Measurements from ENCODE around the gene JAG2.

Gene JAG2

DNA sequence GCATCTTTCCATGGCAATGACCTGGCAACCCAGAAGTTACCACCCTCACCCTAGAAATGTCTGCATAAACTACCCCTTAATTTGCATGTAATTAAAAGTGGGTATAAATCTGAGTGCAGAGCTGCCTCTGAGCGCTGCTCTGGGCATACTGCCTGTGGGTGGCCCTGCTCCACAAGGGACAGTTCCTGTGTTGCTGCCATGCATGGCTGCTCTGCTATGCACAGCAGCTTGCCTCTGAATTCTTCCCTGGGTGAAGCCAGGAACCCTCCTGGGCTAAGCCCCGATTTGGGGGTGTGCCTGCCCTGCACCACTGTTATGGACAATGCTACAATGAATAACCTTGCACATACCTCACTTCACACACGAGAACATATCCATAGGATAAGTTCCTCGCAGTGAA is 67.7 kb downstream of the JAG2 start:
- Histone ChIP-seq H3K9me3 (ENCODE audit: insufficient read depth, low read length, severe bottlenecking) (peaks cover 8% of the 10 kb centered on the region), H3K79me2 (ENCODE audit: insufficient read depth, low read length) (no peaks in the 10 kb centered on the region), H3K4me1 (ENCODE audit: insufficient read depth, low read length) (no peaks in the 10 kb centered on the region), H3K36me3 (ENCODE audit: insufficient read depth, low read length) (no peaks in the 10 kb centered on the region), H3K27me3 (ENCODE audit: insufficient read depth, low read length, poor library complexity) (peaks cover 3% of the 10 kb centered on the region), H3K9ac (ENCODE audit: low read depth, low read length) (no peak overlapping the region), H3K4me2 (ENCODE audit: insufficient read depth, low read length) (no peak overlapping the region), H3K27ac (ENCODE audit: low read length) (no peak overlapping the region), H3K4me3 (ENCODE audit: low read depth in 1 of 2, low read length in 2 of 2) (no peak overlapping the region), H4K20me1 (ENCODE audit: insufficient read depth, low read length) (no peaks in the 10 kb centered on the region), H2AFZ (ENCODE audit: low read depth, low read length) (no peak overlapping the region)
- no peak for TF ChIP-seq EZH2 (IDR thresholded peaks at IDR 0.05; ENCODE audit: borderline replicate concordance, low read depth, low read length, severe bottlenecking)
- TF ChIP-seq, protein P1, sequence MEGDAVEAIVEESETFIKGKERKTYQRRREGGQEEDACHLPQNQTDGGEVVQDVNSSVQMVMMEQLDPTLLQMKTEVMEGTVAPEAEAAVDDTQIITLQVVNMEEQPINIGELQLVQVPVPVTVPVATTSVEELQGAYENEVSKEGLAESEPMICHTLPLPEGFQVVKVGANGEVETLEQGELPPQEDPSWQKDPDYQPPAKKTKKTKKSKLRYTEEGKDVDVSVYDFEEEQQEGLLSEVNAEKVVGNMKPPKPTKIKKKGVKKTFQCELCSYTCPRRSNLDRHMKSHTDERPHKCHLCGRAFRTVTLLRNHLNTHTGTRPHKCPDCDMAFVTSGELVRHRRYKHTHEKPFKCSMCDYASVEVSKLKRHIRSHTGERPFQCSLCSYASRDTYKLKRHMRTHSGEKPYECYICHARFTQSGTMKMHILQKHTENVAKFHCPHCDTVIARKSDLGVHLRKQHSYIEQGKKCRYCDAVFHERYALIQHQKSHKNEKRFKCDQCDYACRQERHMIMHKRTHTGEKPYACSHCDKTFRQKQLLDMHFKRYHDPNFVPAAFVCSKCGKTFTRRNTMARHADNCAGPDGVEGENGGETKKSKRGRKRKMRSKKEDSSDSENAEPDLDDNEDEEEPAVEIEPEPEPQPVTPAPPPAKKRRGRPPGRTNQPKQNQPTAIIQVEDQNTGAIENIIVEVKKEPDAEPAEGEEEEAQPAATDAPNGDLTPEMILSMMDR (IDR thresholded peaks at IDR 0.05; ENCODE audit: borderline replicate concordance, extremely low read depth, low read length, poor library complexity, severe bottlenecking), result no peak
- ATAC-seq (ENCODE audit: insufficient read depth, low read depth), result no peak
- no peak for DNase-seq

DNA sequence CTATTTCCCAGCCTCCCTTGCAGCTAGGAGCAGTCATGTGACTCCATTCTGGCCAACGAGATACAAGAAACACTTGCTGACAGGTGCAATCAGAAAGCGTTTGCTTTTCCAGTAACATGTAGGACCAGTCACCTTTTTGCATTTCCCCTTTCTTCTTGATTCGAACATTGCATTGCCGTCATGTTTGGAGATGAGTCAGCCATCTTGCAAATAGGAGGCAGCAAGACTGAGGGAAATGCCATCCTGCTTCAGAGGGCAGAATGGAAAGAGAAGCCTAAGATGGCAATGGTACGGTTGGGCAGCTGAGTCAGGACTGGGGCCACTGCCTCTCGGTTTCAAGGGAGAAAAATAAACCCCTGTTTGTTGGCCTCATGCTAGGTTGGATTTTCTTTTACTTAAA is 68.8 kb downstream of the JAG2 start:
- Histone ChIP-seq H3K4me3 (ENCODE audit: low read depth in 1 of 2, low read length in 2 of 2) (no peak overlapping the region), H3K36me3 (ENCODE audit: insufficient read depth, low read length) (no peaks in the 10 kb centered on the region), H3K9ac (ENCODE audit: low read depth, low read length) (no peak overlapping the region), H3K27ac (ENCODE audit: low read length) (no peak overlapping the region), H3K4me1 (ENCODE audit: insufficient read depth, low read length) (peaks cover 5% of the 10 kb centered on the region), H3K4me2 (ENCODE audit: insufficient read depth, low read length) (no peak overlapping the region), H2AFZ (ENCODE audit: low read depth, low read length) (no peak overlapping the region), H3K9me3 (ENCODE audit: insufficient read depth, low read length, severe bottlenecking) (peaks cover 8% of the 10 kb centered on the region), H4K20me1 (ENCODE audit: insufficient read depth, low read length) (no peaks in the 10 kb centered on the region; the same call in 1 of the 2 replicates), H3K79me2 (ENCODE audit: insufficient read depth, low read length) (no peaks in the 10 kb centered on the region), H3K27me3 (ENCODE audit: insufficient read depth, low read length, poor library complexity) (peaks cover 3% of the 10 kb centered on the region)
- ATAC-seq (ENCODE audit: insufficient read depth, low read depth), result no peak
- TF ChIP-seq EZH2 (IDR thresholded peaks at IDR 0.05; ENCODE audit: borderline replicate concordance, low read depth, low read length, severe bottlenecking), result no peak
- TF ChIP-seq, protein P1 (IDR thresholded peaks at IDR 0.05; ENCODE audit: borderline replicate concordance, extremely low read depth, low read length, poor library complexity, severe bottlenecking), result no peak
- no peak for DNase-seq

DNA sequence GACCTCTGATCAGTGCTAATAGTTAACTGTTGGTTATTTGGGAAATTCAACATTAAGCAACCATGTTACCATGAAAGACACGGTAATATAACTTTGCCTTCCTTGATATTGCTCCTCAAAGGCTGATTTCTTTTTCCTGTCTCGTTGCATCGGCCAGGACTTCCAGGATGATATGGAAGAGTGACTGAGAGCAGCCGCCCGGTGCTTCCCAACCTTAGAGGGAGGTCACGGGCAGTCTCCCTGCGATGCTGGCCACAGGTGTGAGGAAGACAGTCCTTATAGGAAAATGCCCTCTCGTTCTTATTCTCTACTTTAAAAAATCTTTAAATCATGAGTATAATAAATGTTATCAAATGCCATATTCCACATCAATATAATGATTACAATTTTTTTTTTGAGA is 70.3 kb downstream of the JAG2 start:
- H2AFZ ChIP-seq (ENCODE audit: low read depth, low read length), result no peak overlapping the region
- peaks cover 8% of the 10 kb centered on the region for H3K9me3 ChIP-seq (ENCODE audit: insufficient read depth, low read length, severe bottlenecking)
- no peaks in the 10 kb centered on the region for H3K36me3 ChIP-seq (ENCODE audit: insufficient read depth, low read length)
- no peak overlapping the region for H3K4me3 ChIP-seq (ENCODE audit: low read depth in 1 of 2, low read length in 2 of 2)
- DNase-seq, result no peak
- H3K4me1 ChIP-seq (ENCODE audit: insufficient read depth, low read length), result peaks cover 20% of the 10 kb centered on the region
- TF ChIP-seq, protein P1 (IDR thresholded peaks at IDR 0.05; ENCODE audit: borderline replicate concordance, extremely low read depth, low read length, poor library complexity, severe bottlenecking), result no peak
- TF ChIP-seq EZH2 (IDR thresholded peaks at IDR 0.05; ENCODE audit: borderline replicate concordance, low read depth, low read length, severe bottlenecking), result no peak
- H3K9ac ChIP-seq (ENCODE audit: low read depth, low read length), result no peak overlapping the region
- H4K20me1 ChIP-seq (ENCODE audit: insufficient read depth, low read length), result no peaks in the 10 kb centered on the region; the same call in 1 of the 2 replicates
- H3K27me3 ChIP-seq (ENCODE audit: insufficient read depth, low read length, poor library complexity), result no peaks in the 10 kb centered on the region
- no peak for ATAC-seq (ENCODE audit: insufficient read depth, low read depth)
- no peak overlapping the region for H3K27ac ChIP-seq (ENCODE audit: low read length)
- H3K79me2 ChIP-seq (ENCODE audit: insufficient read depth, low read length), result no peaks in the 10 kb centered on the region
- H3K4me2 ChIP-seq (ENCODE audit: insufficient read depth, low read length), result no peak overlapping the region

DNA sequence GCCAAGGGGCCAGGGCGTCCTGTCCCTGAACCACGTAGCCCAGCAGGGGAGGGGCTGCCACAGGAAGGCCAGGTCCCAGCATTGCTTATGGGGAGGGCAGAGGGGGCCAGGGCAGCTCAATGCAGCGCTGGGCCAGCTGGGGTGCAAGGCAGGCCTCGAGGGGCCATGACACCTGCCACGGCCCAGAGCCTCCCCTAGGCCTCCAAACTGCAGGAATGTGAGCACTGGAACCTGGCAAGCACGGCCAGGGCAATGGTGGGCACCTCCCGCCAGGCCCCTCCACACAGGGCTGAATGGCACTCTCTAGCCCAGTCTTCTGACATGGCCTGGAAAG is 70.8 kb downstream of the JAG2 start:
- TF ChIP-seq EZH2 (IDR thresholded peaks at IDR 0.05; ENCODE audit: borderline replicate concordance, low read depth, low read length, severe bottlenecking), result no peak
- TF ChIP-seq, protein P1 (IDR thresholded peaks at IDR 0.05; ENCODE audit: borderline replicate concordance, extremely low read depth, low read length, poor library complexity, severe bottlenecking), result no peak
- H4K20me1 ChIP-seq (ENCODE audit: insufficient read depth, low read length), result no peaks in the 10 kb centered on the region; the same call in 1 of the 2 replicates
- peaks cover 23% of the 10 kb centered on the region for H3K4me1 ChIP-seq (ENCODE audit: insufficient read depth, low read length)
- H3K4me3 ChIP-seq (ENCODE audit: low read depth in 1 of 2, low read length in 2 of 2), result no peak overlapping the region
- DNase-seq, result no peak
- no peak for ATAC-seq (ENCODE audit: insufficient read depth, low read depth)
- H3K4me2 ChIP-seq (ENCODE audit: insufficient read depth, low read length), result no peak overlapping the region
- no peaks in the 10 kb centered on the region for H3K79me2 ChIP-seq (ENCODE audit: insufficient read depth, low read length)
- no peak overlapping the region for H3K9ac ChIP-seq (ENCODE audit: low read depth, low read length)
- H3K36me3 ChIP-seq (ENCODE audit: insufficient read depth, low read length), result no peaks in the 10 kb centered on the region
- peaks cover 8% of the 10 kb centered on the region for H3K9me3 ChIP-seq (ENCODE audit: insufficient read depth, low read length, severe bottlenecking)
- no peaks in the 10 kb centered on the region for H3K27me3 ChIP-seq (ENCODE audit: insufficient read depth, low read length, poor library complexity)
- no peak overlapping the region for H3K27ac ChIP-seq (ENCODE audit: low read length)
- no peak overlapping the region for H2AFZ ChIP-seq (ENCODE audit: low read depth, low read length)

All from DND-41 (cell line).